Stimulated activated CD4-positive, alpha-beta T cell treated with anti-CD3 and anti-CD28 coated beads, TNF-alpha, amount 100 ng/mL, for 4 hours (primary cell): ENCODE data around the gene MNAT1.
"Not testable (repeated sequence)": the region's sequence is repeated elsewhere in the genome, so short reads cannot be mapped to it uniquely, and the experiment has no call there.

Experiments
- DNase-seq, 3 experiments: peaks; one replicate each; pipeline ENCODE4 v3.0.0-alpha.2; 2020; ENCODE audit warnings: low read depth in 3 of 3

The MNAT1 gene

GRCh38 chr14:60805841-60806430, 71.4 kb downstream of the MNAT1 start:
- no peak for DNase-seq

- no peak for DNase-seq
Observed at GRCh38 chr14:60807247-60807646, 72.7 kb downstream of the MNAT1 start.

- no peak for DNase-seq
Observed at GRCh38 chr14:60807971-60808370, 73.4 kb downstream of the MNAT1 start.

- no peak for DNase-seq
Observed at GRCh38 chr14:60812987-60813386, 78.4 kb downstream of the MNAT1 start.

GRCh38 chr14:60815371-60815770, 80.8 kb downstream of the MNAT1 start:
- DNase-seq = no peak

GRCh38 chr14:60817113-60817512, 82.6 kb downstream of the MNAT1 start:
- DNase-seq = no peak

- no peak for DNase-seq
Observed at GRCh38 chr14:60819575-60819974, 85.0 kb downstream of the MNAT1 start.

GRCh38 chr14:60838601-60839000, 104.0 kb downstream of the MNAT1 start:
- DNase-seq = no peak

GRCh38 chr14:60839057-60839456, 104.5 kb downstream of the MNAT1 start:
- no peak for DNase-seq

GRCh38 chr14:60839657-60840056, 105.1 kb downstream of the MNAT1 start:
- DNase-seq = no peak

- DNase-seq = no peak
Observed at GRCh38 chr14:60840313-60840712, 105.8 kb downstream of the MNAT1 start.

GRCh38 chr14:60845523-60845922, 111.0 kb downstream of the MNAT1 start:
- DNase-seq = no peak

- DNase-seq = no peak
Observed at GRCh38 chr14:60848066-60848465, 113.5 kb downstream of the MNAT1 start.

GRCh38 chr14:60851692-60852091, 117.1 kb downstream of the MNAT1 start:
- not testable (repeated sequence) for DNase-seq

GRCh38 chr14:60856111-60856510, 121.5 kb downstream of the MNAT1 start:
- no peak for DNase-seq

GRCh38 chr14:60859525-60859924, 125.0 kb downstream of the MNAT1 start:
- DNase-seq = no peak

GRCh38 chr14:60861545-60862140, 127.1 kb downstream of the MNAT1 start:
- DNase-seq = no peak

GRCh38 chr14:60862283-60862682, 127.7 kb downstream of the MNAT1 start:
- no peak for DNase-seq

- DNase-seq = no peak
Observed at GRCh38 chr14:60863249-60863648, 128.7 kb downstream of the MNAT1 start.

- DNase-seq = no peak
Observed at GRCh38 chr14:60865378-60866127, 131.0 kb downstream of the MNAT1 start.

GRCh38 chr14:60867503-60868172, 133.1 kb downstream of the MNAT1 start:
- no peak for DNase-seq

GRCh38 chr14:60878121-60878520, 143.6 kb downstream of the MNAT1 start:
- DNase-seq = no peak

GRCh38 chr14:60878536-60878935, 144.0 kb downstream of the MNAT1 start:
- no peak for DNase-seq
